Mesenchymal stem cell (in vitro differentiated cells and primary cell): ENCODE measurements around the gene NLRP11.

Source experiments
- DNase-seq: peaks from one replicate; pipeline ENCODE4 v3.0.0-alpha.2; 2013
- H2AFZ ChIP-seq: one replicate; pipeline ENCODE4 v1.6.1; 2013; ENCODE audit warnings: low read depth, mild to moderate bottlenecking, control low read depth, inconsistent platforms, low read length, moderate library complexity
- H2AK5ac ChIP-seq: 2 replicates; pipeline ENCODE4 v1.6.1; 2013; ENCODE audit warnings: low read length, moderate library complexity, mild to moderate bottlenecking, inconsistent platforms; ENCODE audit not compliant: severe bottlenecking
- H2BK120ac ChIP-seq: one replicate; pipeline ENCODE4 v1.6.1; 2013; ENCODE audit warnings: low read depth, mild to moderate bottlenecking, inconsistent platforms, low read length, moderate library complexity
- H2BK12ac ChIP-seq, 2 experiments: one replicate each; pipeline ENCODE4 v1.6.1; 2013; ENCODE audit warnings: inconsistent platforms in 2 of 2, low read length in 2 of 2, mild to moderate bottlenecking in 2 of 2, moderate library complexity in 2 of 2, control low read depth in 1 of 2
- H2BK15ac ChIP-seq: one replicate; pipeline ENCODE4 v1.6.1; 2013; ENCODE audit warnings: mild to moderate bottlenecking, low read depth, inconsistent platforms; ENCODE audit not compliant: poor library complexity, severe bottlenecking
- H2BK5ac ChIP-seq: 2 replicates; pipeline ENCODE4 v1.6.1; 2013; ENCODE audit warnings: low read depth, mild to moderate bottlenecking, low read length, control low read depth, inconsistent platforms; ENCODE audit not compliant: poor library complexity, severe bottlenecking
- H3K14ac ChIP-seq, 2 experiments: one replicate each; pipeline ENCODE4 v1.6.1; 2013; ENCODE audit warnings: inconsistent platforms in 2 of 2, low read length in 2 of 2, control low read depth in 1 of 2, mild to moderate bottlenecking in 1 of 2, moderate library complexity in 1 of 2
- H3K18ac ChIP-seq, 2 experiments: one replicate each; pipeline ENCODE4 v1.6.1; 2013; ENCODE audit warnings: inconsistent platforms in 2 of 2, low read length in 2 of 2, control low read depth in 1 of 2, low read depth in 1 of 2, mild to moderate bottlenecking in 1 of 2
- H3K23ac ChIP-seq, 2 experiments: one replicate each; pipeline ENCODE4 v1.6.1; 2013; ENCODE audit warnings: inconsistent platforms in 2 of 2, low read length in 2 of 2, mild to moderate bottlenecking in 2 of 2, moderate library complexity in 2 of 2, control low read depth in 1 of 2
- H3K27ac ChIP-seq: 2 replicates; pipeline ENCODE4 v1.5.1; 2013; ENCODE audit warnings: mild to moderate bottlenecking, moderate library complexity, low read length, control low read depth, inconsistent platforms; ENCODE audit not compliant: poor library complexity, severe bottlenecking
- H3K27me3 ChIP-seq, 2 experiments: 2 replicates each; pipeline versions ENCODE4 v1.6.1 to v1.7.0; 2013; ENCODE audit warnings: low read length in 2 of 2, mild to moderate bottlenecking in 2 of 2, moderate library complexity in 2 of 2, control low read depth in 1 of 2, inconsistent platforms in 1 of 2; ENCODE audit not compliant: control insufficient read depth in 1 of 2, insufficient read depth in 1 of 2
- H3K36me3 ChIP-seq, 2 experiments: 2 replicates each; pipeline versions ENCODE4 v1.6.1 to v1.7.0; 2013; ENCODE audit warnings: low read length in 2 of 2, control low read depth in 1 of 2, inconsistent platforms in 1 of 2, low read depth in 1 of 2, mild to moderate bottlenecking in 1 of 2; ENCODE audit not compliant: insufficient read depth in 2 of 2, control insufficient read depth in 1 of 2
- H3K4ac ChIP-seq, 2 experiments: one replicate each; pipeline ENCODE4 v1.6.1; 2013; ENCODE audit warnings: inconsistent platforms in 2 of 2, low read length in 2 of 2, mild to moderate bottlenecking in 2 of 2, moderate library complexity in 2 of 2, control low read depth in 1 of 2, low read depth in 1 of 2
- H3K4me1 ChIP-seq: 2 replicates; pipeline ENCODE4 v1.6.1; 2013; ENCODE audit warnings: low read depth, low read length, control low read depth; ENCODE audit not compliant: control insufficient read depth, insufficient read depth
- H3K4me2 ChIP-seq: 2 replicates; pipeline ENCODE4 v1.6.1; 2013; ENCODE audit warnings: low read length, mild to moderate bottlenecking, inconsistent platforms; ENCODE audit not compliant: poor library complexity, severe bottlenecking
- H3K4me3 ChIP-seq, 2 experiments: 2 replicates each; pipeline versions ENCODE4 v1.5.1 to v1.7.0; 2013; ENCODE audit warnings: low read length in 2 of 2, mild to moderate bottlenecking in 2 of 2, control low read depth in 1 of 2, low read depth in 1 of 2; ENCODE audit not compliant: insufficient read depth in 1 of 2
- H3K79me1 ChIP-seq: replicated peaks from 2 replicates; pipeline ENCODE4 v1.6.1; 2013; ENCODE audit warnings: mild to moderate bottlenecking, control low read depth, low read length, inconsistent platforms; ENCODE audit not compliant: poor library complexity, severe bottlenecking
- H3K9ac ChIP-seq: 2 replicates; pipeline ENCODE4 v1.7.0; 2013; ENCODE audit warnings: mild to moderate bottlenecking, low read length, moderate library complexity
- H3K9me3 ChIP-seq: 2 replicates; pipeline ENCODE4 v1.7.0; 2013; ENCODE audit warnings: mild to moderate bottlenecking, low read length; ENCODE audit not compliant: control insufficient read depth
- H4K8ac ChIP-seq: one replicate; pipeline ENCODE4 v1.6.1; 2013; ENCODE audit warnings: inconsistent platforms, mild to moderate bottlenecking, low read length, moderate library complexity
- H4K91ac ChIP-seq: one replicate; pipeline ENCODE4 v1.6.1; 2013; ENCODE audit warnings: mild to moderate bottlenecking, low read length, inconsistent platforms
- WGBS: methylation state at CpG from one replicate; pipeline ENCODE4 v1.1.7; 2013; ENCODE audit warnings: mixed read lengths; 5-methylcytosine and 5-hydroxymethylcytosine counted together

NLRP11 gene

GRCh38 chr19:55866521-55866920 is 34.7 kb upstream of the NLRP11 start:
- Histone ChIP-seq H2BK120ac (no peak overlapping the region), H2BK5ac (no peak overlapping the region), H3K4me3 (no peak overlapping the region), H2BK12ac (no peak overlapping the region), H3K4me1 (no peaks in the 10 kb centered on the region), H3K18ac (no peak overlapping the region), H3K4me2 (no peak overlapping the region), H3K79me1 (no peaks in the 10 kb centered on the region), H3K9me3 (peaks cover 43% of the 10 kb centered on the region), H4K91ac (no peak overlapping the region), H3K23ac (no peak overlapping the region), H3K9ac (no peak overlapping the region), H2AFZ (no peak overlapping the region), H3K27ac (no peak overlapping the region), H2AK5ac (no peak overlapping the region), H3K14ac (no peak overlapping the region), H3K27me3 (no peaks in the 10 kb centered on the region), H4K8ac (no peak overlapping the region), H2BK15ac (no peak overlapping the region), H3K4ac (no peak overlapping the region), H3K36me3 (no peaks in the 10 kb centered on the region)
- WGBS, result 38% methylated on average over 3 of the region's 3 CpGs
- no peak for DNase-seq

- Histone ChIP-seq H4K91ac (no peak overlapping the region), H2AFZ (no peak overlapping the region), H3K27ac (no peak overlapping the region), H3K9me3 (peaks cover 29% of the 10 kb centered on the region), H3K27me3 (no peaks in the 10 kb centered on the region), H2BK5ac (no peak overlapping the region), H3K14ac (no peak overlapping the region), H3K9ac (no peak overlapping the region), H3K4ac (no peak overlapping the region), H2BK12ac (no peak overlapping the region), H3K4me2 (no peak overlapping the region), H4K8ac (no peak overlapping the region), H3K79me1 (no peaks in the 10 kb centered on the region), H2AK5ac (no peak overlapping the region), H3K23ac (no peak overlapping the region), H3K36me3 (no peaks in the 10 kb centered on the region), H3K18ac (no peak overlapping the region), H2BK120ac (no peak overlapping the region), H3K4me3 (no peak overlapping the region), H2BK15ac (no peak overlapping the region), H3K4me1 (no peaks in the 10 kb centered on the region)
- DNase-seq, result no peak
- WGBS, result 40% methylated on average over 4 of the region's 5 CpGs
Measured at GRCh38 chr19:55858969-55859368, 27.2 kb upstream of the NLRP11 start.

GRCh38 chr19:55858401-55858800 is 26.6 kb upstream of the NLRP11 start:
- Histone ChIP-seq H3K4me2 (no peak overlapping the region), H2AK5ac (no peak overlapping the region), H3K36me3 (no peaks in the 10 kb centered on the region), H3K4me3 (no peak overlapping the region), H3K4ac (no peak overlapping the region), H3K23ac (no peak overlapping the region), H3K9me3 (peaks cover 30% of the 10 kb centered on the region), H3K18ac (no peak overlapping the region), H3K27me3 (no peaks in the 10 kb centered on the region), H3K14ac (no peak overlapping the region), H2BK5ac (no peak overlapping the region), H2BK15ac (no peak overlapping the region), H4K8ac (no peak overlapping the region), H3K4me1 (no peaks in the 10 kb centered on the region), H4K91ac (no peak overlapping the region), H2BK120ac (no peak overlapping the region), H2AFZ (no peak overlapping the region), H3K79me1 (no peaks in the 10 kb centered on the region), H3K27ac (no peak overlapping the region), H2BK12ac (no peak overlapping the region), H3K9ac (no peak overlapping the region)
- DNase-seq, result no peak
- WGBS, result 80% methylated on average over 14 of the region's 14 CpGs

GRCh38 chr19:55857974-55858373 is 26.2 kb upstream of the NLRP11 start:
- Histone ChIP-seq H3K14ac (no peak overlapping the region), H3K79me1 (no peaks in the 10 kb centered on the region), H3K4me2 (no peak overlapping the region), H2AFZ (no peak overlapping the region), H3K27me3 (no peaks in the 10 kb centered on the region), H3K36me3 (no peaks in the 10 kb centered on the region), H3K9me3 (peaks cover 31% of the 10 kb centered on the region), H3K18ac (no peak overlapping the region), H2BK15ac (no peak overlapping the region), H4K91ac (no peak overlapping the region), H3K23ac (no peak overlapping the region), H2AK5ac (no peak overlapping the region), H3K4ac (no peak overlapping the region), H2BK120ac (no peak overlapping the region), H3K27ac (no peak overlapping the region), H3K4me1 (no peaks in the 10 kb centered on the region), H2BK12ac (no peak overlapping the region), H3K9ac (no peak overlapping the region), H2BK5ac (no peak overlapping the region), H3K4me3 (no peak overlapping the region), H4K8ac (no peak overlapping the region)
- DNase-seq, result no peak
- WGBS, result 83% methylated on average over 23 of the region's 23 CpGs
